NCI-H82 treated with DMSO at 0.1 percent for 48 hours (cell line): ENCODE measurements around the gene TMEM9.
"Not testable (repeated sequence)": the region's sequence is repeated elsewhere in the genome, so short reads cannot be mapped to it uniquely, and the experiment has no call there.

Source experiments
- DNase-seq: peaks from one replicate; lab custom pipeline; 2025; ENCODE audit not compliant: unreplicated experiment; lab: John Stamatoyannopoulos, UW

Gene TMEM9

DNA sequence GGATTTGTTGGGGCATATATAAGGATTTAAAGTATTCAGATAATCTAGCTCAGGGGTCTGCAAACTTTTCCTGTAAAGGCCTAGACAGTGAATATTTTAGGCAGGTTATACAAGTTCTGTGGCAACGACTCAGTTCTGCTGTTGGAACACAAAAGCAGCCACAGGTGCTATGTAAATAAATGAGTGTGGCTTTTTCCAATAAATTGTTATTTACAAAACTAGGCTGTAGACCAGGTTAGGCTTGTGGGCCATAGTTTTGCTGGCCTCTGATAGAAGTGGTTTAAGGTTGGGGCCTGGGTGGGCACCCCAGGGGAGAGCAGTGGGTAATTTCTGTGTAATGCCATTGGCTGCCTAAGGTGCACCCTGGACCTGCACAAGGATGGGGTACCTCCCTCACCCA lies 19.5 kb upstream of the TMEM9 start:
- DNase-seq, result no peak

DNA sequence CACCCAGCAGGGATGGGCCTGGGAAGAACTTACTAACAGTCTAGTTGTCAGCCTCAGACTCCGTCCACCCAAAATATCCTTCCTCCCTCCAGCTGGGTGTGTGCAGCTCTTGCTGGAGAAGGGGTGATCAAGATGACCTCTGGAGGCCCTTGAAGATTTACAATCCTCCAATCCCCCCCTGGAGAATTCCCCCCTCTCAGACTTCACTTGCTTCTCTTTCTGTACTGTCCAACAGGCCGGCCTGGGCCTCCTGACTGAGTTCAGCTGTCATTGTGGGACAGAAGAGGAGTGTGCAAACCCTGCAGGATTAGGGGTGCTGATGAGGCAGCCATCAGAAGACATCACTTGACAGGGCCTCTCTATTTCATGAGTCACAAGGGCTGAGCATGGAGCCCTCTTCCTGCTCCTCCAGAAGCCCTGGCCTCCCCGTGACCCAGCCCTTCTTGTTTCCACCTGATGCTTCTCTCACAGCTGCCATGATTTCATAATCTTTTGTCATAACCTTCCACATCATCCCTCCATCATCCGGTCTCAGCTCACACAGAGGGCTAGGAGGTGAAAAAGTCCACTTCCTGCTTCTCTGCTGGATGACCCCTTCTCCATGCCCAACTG lies 18.8 kb upstream of the TMEM9 start:
- no peak for DNase-seq

DNA sequence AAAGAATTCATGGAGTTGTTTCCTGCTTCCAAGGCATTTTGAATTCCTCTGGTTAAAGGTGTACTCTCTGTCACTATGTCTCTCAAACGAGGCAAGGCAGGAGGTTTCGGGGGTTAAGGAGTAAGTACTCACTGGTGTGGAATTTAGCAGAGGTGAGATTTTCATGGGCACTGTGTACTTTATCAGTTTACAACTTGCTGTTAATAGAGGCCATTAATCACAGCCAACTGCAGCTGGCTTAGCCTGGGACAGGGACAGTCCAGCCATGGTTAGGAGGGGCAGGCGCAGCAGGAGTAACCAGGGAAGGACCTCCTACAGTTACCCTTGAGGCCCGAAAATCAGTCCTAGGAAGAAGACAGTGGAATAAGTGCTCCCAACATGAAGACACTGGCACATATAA lies 18.1 kb upstream of the TMEM9 start:
- no peak for DNase-seq

DNA sequence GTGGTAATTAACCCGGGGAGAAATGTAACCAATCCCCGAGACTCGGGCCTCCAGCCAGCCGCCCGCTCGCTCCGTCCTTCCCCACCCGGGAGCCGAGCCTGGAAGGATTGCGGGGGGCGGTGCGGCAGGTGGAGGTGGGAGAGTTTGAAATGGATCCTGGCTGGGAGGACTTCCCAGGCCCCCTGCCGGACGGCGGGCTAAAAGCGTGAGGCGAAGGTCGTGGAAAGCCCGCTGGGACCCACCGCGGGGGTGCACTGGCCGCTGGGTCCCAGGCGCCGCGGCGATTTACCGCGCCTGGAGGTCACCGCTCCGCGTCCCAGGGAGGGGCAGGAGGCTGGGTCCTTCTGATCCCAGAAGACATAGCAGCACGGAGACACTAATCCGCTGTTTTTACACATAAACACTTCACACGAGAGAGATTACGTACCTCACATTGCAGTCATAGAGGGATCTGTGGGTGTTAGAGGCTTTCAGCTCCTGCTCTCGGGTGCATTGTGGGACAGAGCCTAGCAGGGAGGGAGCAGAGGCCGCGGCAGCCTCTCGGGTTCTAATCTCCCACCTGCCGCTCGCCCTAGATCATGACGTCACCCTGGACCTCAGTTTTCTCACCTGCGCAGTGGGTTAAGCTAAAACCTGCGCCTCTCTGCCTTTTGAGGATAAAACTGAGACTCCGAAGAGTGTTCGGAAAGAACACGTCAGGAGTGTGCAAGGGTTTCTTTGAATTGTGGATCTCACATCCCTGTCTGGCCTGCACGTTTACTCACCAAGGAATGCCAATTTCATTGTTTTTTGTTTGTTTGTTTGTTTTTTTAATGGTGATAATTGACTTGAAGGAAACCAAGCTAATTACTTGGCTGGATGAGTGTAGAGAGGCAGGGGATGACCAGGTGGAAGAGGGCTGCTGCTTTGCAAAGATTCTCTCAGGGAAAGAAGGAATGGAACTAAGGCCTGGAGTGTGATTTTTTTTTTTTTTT lies 17.1 kb upstream of the TMEM9 start:
- DNase-seq, result peak; percentile 77

DNA sequence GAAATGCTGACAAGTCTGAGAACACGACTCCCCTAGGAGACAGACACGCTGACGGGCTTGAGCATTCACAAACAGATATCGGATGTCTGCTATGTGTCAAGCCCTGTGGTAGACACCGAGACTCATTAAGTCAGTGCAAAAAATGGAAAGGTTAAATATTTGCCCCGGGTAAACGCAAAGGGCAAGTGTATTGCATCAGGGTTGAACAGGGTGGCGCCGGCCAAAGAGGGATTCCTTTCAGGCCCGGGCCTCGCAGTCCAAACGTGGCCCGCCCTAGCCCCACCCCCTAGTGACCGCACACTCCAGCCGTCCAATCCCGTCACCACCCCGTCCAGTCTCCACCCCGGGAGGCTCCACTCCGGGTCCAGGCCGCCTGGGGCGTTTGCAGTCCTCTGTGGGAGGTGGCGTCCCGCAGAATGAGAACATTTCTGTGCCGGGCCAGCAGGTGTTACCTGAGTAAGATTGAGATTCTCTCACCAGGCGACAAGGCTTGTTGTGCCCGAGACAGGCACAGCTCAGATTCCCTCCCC lies 16.3 kb upstream of the TMEM9 start:
- peak; percentile 93 for DNase-seq

DNA sequence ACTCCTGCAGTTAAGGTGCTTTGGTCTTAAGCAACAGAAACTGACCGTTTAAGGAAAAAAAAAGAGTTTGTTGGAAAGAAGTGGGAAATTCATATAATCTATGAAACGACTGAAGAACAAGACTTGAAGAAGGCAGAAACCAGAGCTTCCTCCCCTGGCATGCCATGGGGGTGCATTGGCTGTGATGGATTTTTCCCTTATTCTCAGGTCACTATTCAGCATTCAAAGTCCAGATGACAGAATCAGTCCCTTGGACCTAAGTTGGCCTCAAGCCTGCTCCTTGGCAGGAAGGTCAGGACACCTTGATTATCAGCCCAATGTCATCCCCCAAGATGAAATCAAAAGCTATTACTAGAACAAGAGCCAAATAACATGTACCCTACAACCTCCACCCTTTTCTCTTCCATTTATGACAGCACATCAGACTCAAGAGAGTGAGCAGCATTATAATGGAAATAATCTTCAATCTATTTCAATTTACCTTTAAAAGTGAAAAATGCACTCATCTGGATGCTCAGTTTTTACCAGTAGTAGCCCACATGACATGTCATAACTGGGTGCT lies 15.8 kb upstream of the TMEM9 start:
- no peak for DNase-seq

DNA sequence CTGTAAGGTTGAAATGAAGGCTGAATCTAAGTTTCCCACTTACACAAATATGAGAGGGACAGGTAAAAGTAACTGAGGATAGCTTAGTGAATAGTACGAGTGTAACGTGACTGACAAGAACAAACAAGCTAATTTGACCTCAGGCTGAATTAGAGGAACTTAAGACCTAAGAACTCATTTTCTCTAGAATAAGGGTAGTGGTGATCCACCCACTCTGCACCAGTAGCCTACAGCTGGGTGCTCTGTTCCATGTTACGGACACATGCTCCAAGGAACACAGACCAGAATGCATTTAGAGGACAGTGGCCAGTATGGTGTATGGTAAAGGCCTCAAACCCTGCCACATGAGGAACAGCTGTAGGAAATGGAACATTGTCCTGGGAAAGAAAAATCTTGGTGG lies 14.9 kb upstream of the TMEM9 start:
- DNase-seq, result no peak

DNA sequence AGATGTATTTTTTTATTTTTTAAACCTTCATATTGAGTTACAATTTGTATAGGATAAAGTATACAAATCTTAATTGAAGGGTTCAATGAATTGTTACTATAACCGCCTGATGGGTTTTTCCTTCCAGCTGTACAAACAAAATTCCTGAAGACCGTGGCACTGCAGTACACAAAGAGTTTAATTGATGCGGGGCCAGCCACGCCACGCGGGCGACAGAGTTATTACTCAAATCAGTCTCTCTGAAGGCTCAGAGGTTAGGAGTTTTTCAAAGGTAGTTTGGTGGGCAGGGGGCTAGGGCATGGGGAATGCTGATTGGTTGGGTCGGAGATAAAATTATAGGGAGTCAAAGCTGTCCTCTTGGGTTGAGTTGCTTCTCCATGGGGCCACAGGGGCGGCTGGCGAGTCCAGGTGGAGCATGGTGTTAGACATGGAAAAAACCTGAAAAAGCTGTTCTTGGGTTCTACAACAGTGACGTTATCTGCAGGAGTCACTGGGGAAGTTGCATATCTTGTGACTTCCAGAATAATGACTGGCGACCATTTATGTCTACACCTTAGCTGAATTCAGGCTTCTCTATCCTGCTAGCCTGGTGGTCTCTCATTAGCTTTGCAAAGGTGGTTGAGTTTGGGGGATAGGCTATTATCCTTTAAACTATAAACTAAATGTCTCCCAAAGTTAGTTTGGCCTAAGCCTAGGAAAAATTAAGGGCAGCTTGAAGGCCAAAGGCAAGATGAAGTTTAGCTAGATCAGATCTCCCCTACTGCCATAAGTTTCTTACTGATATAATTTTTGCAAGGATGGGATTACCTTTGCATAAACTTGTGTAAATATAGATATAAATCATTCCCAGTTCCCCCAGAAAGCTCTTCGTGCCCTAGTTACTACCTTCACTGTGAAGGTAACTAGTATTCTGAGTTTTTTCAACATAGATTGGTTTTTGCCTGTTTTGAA lies 13.0 kb upstream of the TMEM9 start:
- DNase-seq, result no peak

DNA sequence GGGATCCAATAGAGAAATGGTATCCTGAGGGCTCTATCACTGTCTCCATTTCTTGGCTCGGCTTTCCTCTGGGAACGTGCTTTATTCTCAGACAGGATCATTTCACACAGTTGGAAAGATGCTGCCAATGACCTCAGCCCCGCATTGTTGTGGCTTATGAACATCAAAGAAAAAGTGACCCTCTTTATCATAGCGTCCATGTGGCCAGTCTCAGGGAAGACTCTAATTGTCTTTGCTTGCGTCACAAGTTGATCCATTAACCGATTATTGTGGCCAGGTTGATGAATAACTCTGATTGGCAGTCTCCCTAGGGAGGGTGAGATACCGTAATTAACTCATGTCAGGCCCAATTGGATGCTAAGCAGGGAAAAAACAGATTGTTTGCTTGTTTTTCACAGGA lies 10.4 kb upstream of the TMEM9 start:
- peak; percentile 95 for DNase-seq

DNA sequence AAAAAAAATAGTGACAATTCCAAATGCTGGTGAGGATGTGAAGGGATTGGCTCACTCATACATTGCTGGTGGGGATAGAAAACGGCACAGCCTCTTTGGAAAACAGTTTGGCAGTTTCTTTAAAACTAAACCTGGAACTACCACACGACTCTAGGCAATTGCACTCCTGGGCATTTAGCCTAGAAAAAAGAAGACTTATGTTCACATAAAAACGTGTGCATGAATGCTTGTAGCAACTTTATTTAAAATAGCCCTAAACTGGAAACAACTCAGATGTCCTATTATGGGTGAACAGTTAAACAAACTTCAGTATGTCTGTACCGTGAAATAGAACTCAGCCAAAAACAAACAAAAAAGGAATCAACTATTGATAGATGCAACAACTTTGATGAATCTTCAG lies 9.4 kb upstream of the TMEM9 start:
- DNase-seq, result no peak

DNA sequence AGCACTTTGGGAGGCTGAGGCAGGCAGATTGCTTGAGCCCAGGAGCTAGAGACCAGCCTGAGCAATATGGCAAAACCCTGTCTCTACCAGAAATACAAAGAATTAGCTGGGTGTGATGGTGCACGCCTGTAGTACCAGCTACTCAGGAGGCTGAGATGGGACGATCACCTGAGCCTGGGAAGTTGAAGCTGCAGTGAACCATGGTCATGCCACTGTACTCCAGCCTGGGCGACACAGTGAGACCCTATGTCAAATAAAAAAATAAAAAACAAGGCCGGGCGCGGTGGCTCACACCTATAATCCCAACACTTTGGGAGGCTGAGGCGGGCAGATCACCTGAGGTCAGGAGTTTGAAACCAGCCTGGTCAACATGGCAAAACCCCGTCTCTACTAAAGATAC lies 8.8 kb upstream of the TMEM9 start:
- DNase-seq, result not testable (repeated sequence)

DNA sequence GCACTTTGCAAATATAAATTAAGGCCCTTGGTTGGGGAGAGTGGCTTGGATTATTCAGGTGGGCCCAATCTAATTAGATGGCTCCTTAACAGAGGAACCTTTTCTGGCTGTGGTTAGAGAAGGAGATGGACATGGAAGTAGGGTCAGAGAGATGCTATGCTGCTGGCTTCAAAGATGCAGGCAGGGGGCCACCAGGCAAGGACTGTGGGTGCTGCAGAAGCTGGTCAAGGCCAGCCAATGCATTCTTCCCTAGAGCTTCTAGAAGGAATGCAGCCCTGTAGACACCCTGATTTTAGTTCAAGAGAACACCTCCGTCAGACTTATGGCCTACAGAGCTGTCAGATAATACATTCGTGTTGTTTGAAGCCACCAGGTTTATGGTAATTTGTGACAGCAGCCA lies 3.7 kb upstream of the TMEM9 start:
- no peak for DNase-seq

DNA sequence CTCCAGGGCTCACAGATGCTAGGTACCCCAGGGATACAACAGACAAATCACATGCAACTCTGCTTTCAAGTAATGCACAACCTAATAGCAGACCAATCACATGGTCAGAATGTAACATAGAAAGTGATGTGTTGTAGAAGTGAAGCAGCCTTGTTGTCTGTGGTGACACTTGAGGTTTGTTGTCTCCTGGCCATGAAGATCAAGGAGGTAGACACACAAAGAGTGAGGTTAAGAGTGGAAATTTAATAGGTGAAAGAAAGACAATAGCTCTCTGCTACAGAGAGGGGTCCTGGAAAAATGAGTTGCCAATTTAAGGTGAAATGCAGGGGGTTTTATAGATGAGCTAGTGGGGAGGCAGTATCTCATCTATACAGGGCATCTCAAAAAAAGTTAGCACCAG lies 2.5 kb upstream of the TMEM9 start:
- no peak for DNase-seq

DNA sequence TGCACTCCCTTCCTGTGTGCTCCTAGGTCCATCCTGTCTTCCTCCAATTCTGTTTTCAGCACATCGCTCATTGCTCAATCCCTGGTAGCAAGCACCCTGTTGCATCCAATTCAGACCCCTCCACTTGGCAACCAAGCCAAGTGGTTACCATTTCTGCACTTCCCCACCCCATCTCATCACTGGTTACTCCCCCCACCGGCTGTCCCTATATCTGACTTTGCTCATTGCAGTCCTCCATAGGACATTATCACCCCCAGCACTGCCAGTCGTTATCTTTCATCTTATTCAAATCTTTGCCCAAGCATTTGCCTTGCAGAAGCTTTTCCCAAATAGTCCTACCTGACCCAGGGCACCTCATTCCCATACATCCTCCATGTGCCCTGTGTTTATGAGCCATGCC lies 2.1 kb upstream of the TMEM9 start:
- no peak for DNase-seq

DNA sequence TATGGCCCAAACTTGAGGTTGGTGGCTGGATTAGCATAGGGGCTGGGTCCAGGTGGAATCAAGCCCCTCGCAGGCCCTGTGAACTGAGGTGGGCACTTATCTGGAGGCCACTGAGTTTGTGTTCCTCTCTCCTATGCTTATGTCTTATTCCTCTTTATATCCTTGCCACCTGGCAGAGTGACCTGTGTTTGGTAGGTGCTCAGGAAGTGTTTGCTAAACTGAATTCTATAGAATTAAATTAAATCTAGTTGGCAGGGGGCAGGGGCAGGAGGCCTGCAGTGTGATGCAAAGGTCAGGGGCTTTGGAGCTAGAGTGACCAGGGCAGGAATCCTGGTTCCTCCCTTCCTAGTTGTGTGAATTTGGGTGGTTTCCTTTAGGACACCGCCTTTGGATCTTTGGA lies 1.1 kb upstream of the TMEM9 start:
- no peak for DNase-seq

DNA sequence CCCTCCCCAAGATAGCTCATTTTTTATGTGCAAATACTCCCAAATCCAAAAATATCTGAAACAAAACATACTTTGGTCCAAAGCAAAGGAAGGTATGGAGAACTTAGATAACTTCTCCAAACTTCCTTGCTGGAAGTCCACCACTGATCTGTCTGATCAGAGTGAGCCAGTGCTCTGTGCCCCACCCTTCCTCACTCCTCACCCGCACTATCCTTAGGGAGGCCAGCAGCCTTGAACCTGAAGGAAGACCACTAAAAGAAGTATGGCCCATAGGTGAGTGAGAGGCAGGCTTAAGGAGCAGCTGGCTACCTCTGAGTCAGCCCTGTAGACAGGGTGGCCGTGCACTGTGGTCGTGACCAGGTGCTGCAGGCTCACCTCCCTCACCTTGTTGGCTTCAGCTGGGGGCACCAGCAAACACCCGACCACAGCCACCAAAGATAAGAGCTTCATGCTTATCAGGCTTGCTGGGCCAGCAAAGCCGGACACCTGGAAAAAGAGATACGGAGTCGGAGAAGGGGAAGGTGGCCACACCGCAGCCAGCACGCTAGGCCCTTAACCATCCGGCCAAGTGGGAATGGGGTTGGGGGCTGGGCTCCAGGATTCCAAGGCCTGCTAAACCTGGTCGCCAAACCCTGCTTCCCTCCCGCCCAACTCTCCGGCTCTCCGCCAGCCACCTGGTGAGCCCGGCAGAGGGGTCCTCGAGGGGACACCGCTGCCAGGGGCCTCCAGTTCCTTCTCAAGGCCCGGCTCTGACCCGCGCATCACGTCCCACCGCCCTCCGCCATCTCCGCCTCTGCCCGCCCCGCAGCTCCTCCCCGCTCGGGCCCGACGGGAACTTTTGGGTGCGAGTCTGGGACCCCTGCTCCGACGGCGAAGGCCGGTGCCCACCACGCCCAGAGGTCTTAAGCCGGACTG lies 543 bp downstream of the TMEM9 start:
- no peak for DNase-seq

DNA sequence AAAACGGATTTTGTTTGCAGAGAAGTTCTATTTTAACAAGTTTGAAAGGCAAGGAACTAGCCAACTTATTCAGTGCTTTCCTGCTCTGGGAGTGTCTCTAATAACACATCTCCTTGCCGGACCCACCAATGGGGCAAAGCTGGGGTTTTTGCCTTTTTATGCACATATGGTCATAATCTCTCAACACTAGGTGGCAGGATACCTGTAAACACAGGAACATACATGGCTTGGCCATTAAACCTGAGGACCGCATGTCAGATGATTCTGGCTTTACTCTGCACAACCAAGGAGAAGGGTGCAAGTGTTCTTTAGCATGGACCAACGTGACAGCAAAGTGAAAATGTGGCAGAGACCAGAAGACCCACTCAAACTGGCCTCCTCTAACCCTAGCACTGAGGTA lies 4.9 kb downstream of the TMEM9 start:
- peak; percentile 27 for DNase-seq

DNA sequence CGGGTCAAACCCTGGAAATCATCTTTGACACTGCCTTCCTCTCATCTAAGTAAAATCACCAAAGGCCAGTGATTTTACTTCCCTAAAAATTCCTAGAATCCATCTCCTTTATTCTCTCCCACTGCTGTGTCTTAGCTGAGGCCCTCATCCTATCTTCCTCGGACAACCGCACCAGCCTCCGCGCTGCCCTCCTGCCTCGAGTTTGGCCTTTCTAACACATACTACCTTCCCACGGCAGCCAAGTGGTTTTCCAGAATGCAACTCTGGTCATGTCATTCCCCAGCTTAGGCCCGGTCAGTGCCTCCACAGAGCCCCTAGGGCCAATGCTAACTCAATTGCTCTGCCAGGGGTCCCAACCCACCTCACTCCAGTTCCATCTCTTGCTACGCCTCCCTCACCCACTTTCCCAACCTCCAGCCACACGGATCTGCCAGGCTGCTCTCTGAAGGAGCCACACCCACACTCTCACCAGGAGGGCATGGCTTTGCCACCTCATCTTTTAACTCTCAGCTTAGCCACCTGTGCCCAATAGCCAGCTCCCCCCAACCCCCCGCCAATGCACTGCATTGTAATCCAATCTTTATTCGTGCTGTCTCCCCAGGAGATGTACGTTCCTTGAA lies 6.8 kb downstream of the TMEM9 start:
- DNase-seq, result no peak

DNA sequence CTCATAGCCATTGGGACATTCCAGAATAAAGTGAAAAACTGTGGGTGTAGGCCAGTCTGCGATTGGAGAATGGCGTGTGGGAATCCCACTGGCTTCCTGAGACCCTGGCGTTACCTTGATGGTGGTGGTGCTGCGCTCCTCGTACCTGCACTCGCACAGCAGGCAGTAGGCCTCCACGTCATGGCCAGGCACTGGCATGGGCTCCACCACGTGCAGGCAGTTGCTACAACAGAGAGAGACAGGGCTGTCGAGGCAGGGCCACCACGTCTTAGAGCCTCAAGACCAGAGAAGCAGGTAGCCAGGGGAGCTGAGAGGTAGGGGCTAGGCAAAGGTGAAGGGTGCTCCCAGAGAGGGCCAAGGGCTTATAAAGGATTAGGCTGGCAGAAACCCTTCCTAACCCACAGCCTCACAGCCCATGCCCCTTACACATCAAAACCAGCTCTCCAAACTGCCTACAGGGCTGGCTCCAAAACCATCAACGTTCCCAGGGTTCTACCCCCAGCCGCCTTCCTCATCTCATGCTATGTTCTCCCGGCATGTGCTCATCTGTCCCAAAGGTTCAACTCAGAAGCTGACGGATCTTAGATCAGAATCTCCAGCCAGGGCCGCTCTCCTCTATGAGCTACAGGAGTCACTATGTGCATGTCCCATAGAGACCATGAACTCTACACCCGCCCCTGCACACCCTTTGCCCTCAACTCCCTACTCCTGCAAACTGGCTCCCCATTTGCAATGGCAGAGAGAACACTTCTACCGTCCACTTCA lies 7.5 kb downstream of the TMEM9 start:
- no peak for DNase-seq
